ENCODE data around the gene ARHGEF19. TPM values are rescaled to one million over a fixed set of nuclear protein-coding genes. Genes with fewer than 3 reads are reported as not detected.

ARHGEF19 gene
- total and polyA plus RNA-seq, 2 of the 13 experiments (the other 11 are each of a cell fraction or from before 2014, with no cell fraction given) = 1.7 to 1.8 TPM

DNA sequence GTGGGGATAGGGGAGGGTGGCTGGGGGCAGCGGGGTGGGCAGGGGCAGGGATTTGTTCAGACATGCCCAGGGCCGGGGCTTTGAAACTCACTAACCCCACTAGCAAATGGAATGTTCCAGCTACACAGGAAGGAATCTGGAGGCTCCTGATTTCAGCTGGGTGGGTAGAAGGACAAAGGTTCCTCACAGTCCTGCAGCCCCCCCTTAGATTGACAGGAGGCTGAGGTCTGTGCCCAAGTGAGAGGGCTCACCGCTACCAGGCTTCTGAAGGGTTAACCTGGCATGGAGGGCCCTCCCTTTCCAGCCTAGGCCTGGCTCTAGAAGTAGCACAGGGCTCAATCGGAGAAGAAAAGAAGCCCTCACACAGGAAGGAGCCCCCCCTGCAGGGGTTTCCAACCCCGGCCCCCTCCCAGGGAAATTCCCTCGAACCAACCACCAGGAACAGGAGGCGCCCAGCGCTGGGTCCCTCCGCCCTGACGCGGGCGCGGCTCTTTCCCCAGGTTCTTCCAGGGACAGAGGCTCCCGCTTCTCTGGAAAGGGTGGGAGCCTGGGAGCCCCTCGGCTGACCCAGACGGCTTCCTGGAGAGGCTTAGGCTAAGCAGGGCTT lies 59.9 kb downstream of the ARHGEF19 start (continued):
- TF ChIP-seq LRRFIP1 (CRISPR knock-in tag; conservative IDR thresholded peaks at IDR 0.05) (no peak), ZNF670 (CRISPR knock-in tag; IDR thresholded peaks at IDR 0.05; ENCODE audit: borderline replicate concordance) (no peak), SIX4 (CRISPR knock-in tag; IDR thresholded peaks at IDR 0.05) (no peak), ZNF501 (CRISPR knock-in tag; IDR thresholded peaks at IDR 0.05) (no peak), PAWR (CRISPR knock-in tag; IDR thresholded peaks at IDR 0.05; ENCODE audit: borderline replicate concordance) (no peak), HNF4G (IDR thresholded peaks at IDR 0.05; ENCODE audit: borderline replicate concordance, low read depth, low read length) (no peak), HNF4G (CRISPR knock-in tag; IDR thresholded peaks at IDR 0.05; ENCODE audit: borderline replicate concordance, low read depth) (no peak), TBX2 (CRISPR knock-in tag; IDR thresholded peaks at IDR 0.05; ENCODE audit: borderline replicate concordance) (0 out of 2 replicates have a peak, but pooled peaks have one; percentile 22), KLF12 (CRISPR knock-in tag; IDR thresholded peaks at IDR 0.05; ENCODE audit: borderline replicate concordance) (no peak), ZNF782 (CRISPR knock-in tag; IDR thresholded peaks at IDR 0.05; ENCODE audit: borderline replicate concordance) (no peak), ATF7-NPFF (CRISPR knock-in tag; IDR thresholded peaks at IDR 0.05; ENCODE audit: low read depth) (0 out of 2 replicates have a peak, but pooled peaks have one; percentile 25), ELF3 (CRISPR knock-in tag; IDR thresholded peaks at IDR 0.05) (no peak), JARID2 (CRISPR knock-in tag; IDR thresholded peaks at IDR 0.05; ENCODE audit: insufficient replicate concordance) (no peak), PAF1 (CRISPR knock-in tag; IDR thresholded peaks at IDR 0.05) (no peak)
- TF ChIP-seq, protein P1, sequence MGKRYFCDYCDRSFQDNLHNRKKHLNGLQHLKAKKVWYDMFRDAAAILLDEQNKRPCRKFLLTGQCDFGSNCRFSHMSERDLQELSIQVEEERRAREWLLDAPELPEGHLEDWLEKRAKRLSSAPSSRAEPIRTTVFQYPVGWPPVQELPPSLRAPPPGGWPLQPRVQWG (CRISPR knock-in tag; IDR thresholded peaks at IDR 0.05; ENCODE audit: borderline replicate concordance, low read depth) = no peak
- TF ChIP-seq, protein P2, sequence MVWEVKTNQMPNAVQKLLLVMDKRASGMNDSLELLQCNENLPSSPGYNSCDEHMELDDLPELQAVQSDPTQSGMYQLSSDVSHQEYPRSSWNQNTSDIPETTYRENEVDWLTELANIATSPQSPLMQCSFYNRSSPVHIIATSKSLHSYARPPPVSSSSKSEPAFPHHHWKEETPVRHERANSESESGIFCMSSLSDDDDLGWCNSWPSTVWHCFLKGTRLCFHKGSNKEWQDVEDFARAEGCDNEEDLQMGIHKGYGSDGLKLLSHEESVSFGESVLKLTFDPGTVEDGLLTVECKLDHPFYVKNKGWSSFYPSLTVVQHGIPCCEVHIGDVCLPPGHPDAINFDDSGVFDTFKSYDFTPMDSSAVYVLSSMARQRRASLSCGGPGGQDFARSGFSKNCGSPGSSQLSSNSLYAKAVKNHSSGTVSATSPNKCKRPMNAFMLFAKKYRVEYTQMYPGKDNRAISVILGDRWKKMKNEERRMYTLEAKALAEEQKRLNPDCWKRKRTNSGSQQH (CRISPR knock-in tag; IDR thresholded peaks at IDR 0.05; ENCODE audit: low read depth) = 0 out of 2 replicates have a peak, but pooled peaks have one; percentile 9
- TF ChIP-seq, protein P3, sequence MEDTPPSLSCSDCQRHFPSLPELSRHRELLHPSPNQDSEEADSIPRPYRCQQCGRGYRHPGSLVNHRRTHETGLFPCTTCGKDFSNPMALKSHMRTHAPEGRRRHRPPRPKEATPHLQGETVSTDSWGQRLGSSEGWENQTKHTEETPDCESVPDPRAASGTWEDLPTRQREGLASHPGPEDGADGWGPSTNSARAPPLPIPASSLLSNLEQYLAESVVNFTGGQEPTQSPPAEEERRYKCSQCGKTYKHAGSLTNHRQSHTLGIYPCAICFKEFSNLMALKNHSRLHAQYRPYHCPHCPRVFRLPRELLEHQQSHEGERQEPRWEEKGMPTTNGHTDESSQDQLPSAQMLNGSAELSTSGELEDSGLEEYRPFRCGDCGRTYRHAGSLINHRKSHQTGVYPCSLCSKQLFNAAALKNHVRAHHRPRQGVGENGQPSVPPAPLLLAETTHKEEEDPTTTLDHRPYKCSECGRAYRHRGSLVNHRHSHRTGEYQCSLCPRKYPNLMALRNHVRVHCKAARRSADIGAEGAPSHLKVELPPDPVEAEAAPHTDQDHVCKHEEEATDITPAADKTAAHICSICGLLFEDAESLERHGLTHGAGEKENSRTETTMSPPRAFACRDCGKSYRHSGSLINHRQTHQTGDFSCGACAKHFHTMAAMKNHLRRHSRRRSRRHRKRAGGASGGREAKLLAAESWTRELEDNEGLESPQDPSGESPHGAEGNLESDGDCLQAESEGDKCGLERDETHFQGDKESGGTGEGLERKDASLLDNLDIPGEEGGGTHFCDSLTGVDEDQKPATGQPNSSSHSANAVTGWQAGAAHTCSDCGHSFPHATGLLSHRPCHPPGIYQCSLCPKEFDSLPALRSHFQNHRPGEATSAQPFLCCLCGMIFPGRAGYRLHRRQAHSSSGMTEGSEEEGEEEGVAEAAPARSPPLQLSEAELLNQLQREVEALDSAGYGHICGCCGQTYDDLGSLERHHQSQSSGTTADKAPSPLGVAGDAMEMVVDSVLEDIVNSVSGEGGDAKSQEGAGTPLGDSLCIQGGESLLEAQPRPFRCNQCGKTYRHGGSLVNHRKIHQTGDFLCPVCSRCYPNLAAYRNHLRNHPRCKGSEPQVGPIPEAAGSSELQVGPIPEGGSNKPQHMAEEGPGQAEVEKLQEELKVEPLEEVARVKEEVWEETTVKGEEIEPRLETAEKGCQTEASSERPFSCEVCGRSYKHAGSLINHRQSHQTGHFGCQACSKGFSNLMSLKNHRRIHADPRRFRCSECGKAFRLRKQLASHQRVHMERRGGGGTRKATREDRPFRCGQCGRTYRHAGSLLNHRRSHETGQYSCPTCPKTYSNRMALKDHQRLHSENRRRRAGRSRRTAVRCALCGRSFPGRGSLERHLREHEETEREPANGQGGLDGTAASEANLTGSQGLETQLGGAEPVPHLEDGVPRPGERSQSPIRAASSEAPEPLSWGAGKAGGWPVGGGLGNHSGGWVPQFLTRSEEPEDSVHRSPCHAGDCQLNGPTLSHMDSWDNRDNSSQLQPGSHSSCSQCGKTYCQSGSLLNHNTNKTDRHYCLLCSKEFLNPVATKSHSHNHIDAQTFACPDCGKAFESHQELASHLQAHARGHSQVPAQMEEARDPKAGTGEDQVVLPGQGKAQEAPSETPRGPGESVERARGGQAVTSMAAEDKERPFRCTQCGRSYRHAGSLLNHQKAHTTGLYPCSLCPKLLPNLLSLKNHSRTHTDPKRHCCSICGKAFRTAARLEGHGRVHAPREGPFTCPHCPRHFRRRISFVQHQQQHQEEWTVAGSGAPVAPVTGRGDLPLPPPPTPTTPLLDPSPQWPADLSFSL (CRISPR knock-in tag; IDR thresholded peaks at IDR 0.05) = no peak
- TF ChIP-seq, protein P4, sequence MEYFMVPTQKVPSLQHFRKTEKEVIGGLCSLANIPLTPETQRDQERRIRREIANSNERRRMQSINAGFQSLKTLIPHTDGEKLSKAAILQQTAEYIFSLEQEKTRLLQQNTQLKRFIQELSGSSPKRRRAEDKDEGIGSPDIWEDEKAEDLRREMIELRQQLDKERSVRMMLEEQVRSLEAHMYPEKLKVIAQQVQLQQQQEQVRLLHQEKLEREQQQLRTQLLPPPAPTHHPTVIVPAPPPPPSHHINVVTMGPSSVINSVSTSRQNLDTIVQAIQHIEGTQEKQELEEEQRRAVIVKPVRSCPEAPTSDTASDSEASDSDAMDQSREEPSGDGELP (IDR thresholded peaks at IDR 0.05; ENCODE audit: borderline replicate concordance, low read depth) = peak; percentile 32; the same call in 1 of the 2 replicates

All from HepG2 (cell line).